HepG2 (cell line): ENCODE measurements around the gene GSK3B. TPM values are rescaled to one million over a fixed set of nuclear protein-coding genes. Genes with fewer than 3 reads are reported as not detected.

ENCODE experiments used
- ATAC-seq: fragments of 200-7000 bp; cut with Tn5 transposase; 3 replicates; pipeline ENCODE4 v1.9.1; 2020; ENCODE audit warnings: mild to moderate bottlenecking, moderate library complexity
- BruUV-seq: library from RNA; stranded (reverse); fragments of 400-500 nt; replicated peaks from 2 replicates; lab custom pipeline; 2021; lab: Mats Ljungman, UMichigan
- CTCF ChIA-PET: fragments of 300-600 bp; formaldehyde crosslinking; extraction: SDS; loops from one replicate; lab custom pipeline; 2021; ENCODE audit warnings: low total read pairs, inconsistent platforms, low intra/inter-chr PET ratio; lab: Yijun Ruan, JAX
- POLR2A ChIA-PET: fragments of 350-600 bp; sonication (Branson Sonifier 250); formaldehyde crosslinking; loops from one replicate; lab custom pipeline; 2020; ENCODE audit warnings: antibody characterized with exemption, inconsistent platforms; lab: Yijun Ruan, JAX
- DNase-seq: peaks from one replicate; pipeline ENCODE4 v3.0.0-alpha.2; 2015; ENCODE audit warnings: low spot score
- FAIRE-seq: peaks from 3 replicates; lab custom pipeline; 2011; peaks lifted over from hg19 to GRCh38; lab: Jason Lieb, UNC
- H2AFZ ChIP-seq: one replicate; pipeline ENCODE4 v1.6.1; 2011; ENCODE audit warnings: low read length, inconsistent platforms
- H3K27ac ChIP-seq: fragments of 300-600 bp; 3 replicates; pipeline ENCODE4 v1.8.0; 2011; ENCODE audit warnings: mixed run types, mild to moderate bottlenecking, mixed read lengths, low read length, inconsistent platforms; ENCODE audit not compliant: insufficient read depth; ENCODE audit errors: extremely low read length
- H3K27me3 ChIP-seq, 2 experiments: fragments of 200-600 bp in 1 of 2; 2 replicates in 1 of 2; 3 replicates in 1 of 2; pipeline versions ENCODE4 v1.6.0 to v1.8.0; 2011; ENCODE audit warnings: low read length in 2 of 2, mild to moderate bottlenecking in 2 of 2, moderate library complexity in 2 of 2, inconsistent platforms in 1 of 2; ENCODE audit not compliant: insufficient read depth in 2 of 2, control insufficient read depth in 1 of 2
- H3K36me3 ChIP-seq, 2 experiments: fragments of 200-600 bp in 1 of 2; replicated peaks in 1 of 2; 2 replicates in 1 of 2; 3 replicates in 1 of 2; pipeline versions ENCODE4 v1.5.1 to v1.8.0; 2011; ENCODE audit warnings: low read length in 2 of 2, inconsistent platforms in 1 of 2; ENCODE audit not compliant: insufficient read depth in 2 of 2, control insufficient read depth in 1 of 2
- H3K4me1 ChIP-seq: 2 replicates; pipeline ENCODE4 v1.5.1; 2012; ENCODE audit warnings: low read length, inconsistent platforms; ENCODE audit not compliant: insufficient read depth
- H3K4me2 ChIP-seq: 2 replicates; pipeline ENCODE4 v1.6.0; 2011; ENCODE audit warnings: low read depth, low read length, inconsistent platforms
- H3K4me3 ChIP-seq, 3 experiments: fragments of 200-600 bp in 1 of 3; sonication (generic), shearing (Covaris generic) in 1 of 3; replicated peaks in 1 of 3; 2 replicates each; pipeline ENCODE4 v1.5.1; 2011 to 2016; ENCODE audit warnings: low read length in 3 of 3, inconsistent platforms in 2 of 3, low read depth in 2 of 3, mild to moderate bottlenecking in 2 of 3, control low read depth in 1 of 3, mixed read lengths in 1 of 3; ENCODE audit not compliant: insufficient read depth in 1 of 3
- H3K79me2 ChIP-seq: one replicate; pipeline ENCODE4 v1.6.1; 2011; ENCODE audit warnings: low read length, inconsistent platforms; ENCODE audit not compliant: insufficient read depth
- H3K9ac ChIP-seq: 2 replicates; pipeline ENCODE4 v1.6.0; 2011; ENCODE audit warnings: mild to moderate bottlenecking, low read depth, low read length, inconsistent platforms; ENCODE audit not compliant: insufficient read depth
- H3K9me3 ChIP-seq: 2 replicates; pipeline ENCODE4 v1.5.1; 2012; ENCODE audit warnings: mild to moderate bottlenecking, low read length
- H4K20me1 ChIP-seq: 2 replicates; pipeline ENCODE4 v1.6.0; 2011; ENCODE audit warnings: inconsistent platforms, mild to moderate bottlenecking, low read length, moderate library complexity; ENCODE audit not compliant: insufficient read depth
- DMAP1 ChIP-seq: IDR thresholded peaks from 2 replicates; pipeline ENCODE4 v1.6.1; 2016
- ELF1 ChIP-seq: sonication (generic); formaldehyde crosslinking; IDR thresholded peaks from 2 replicates; pipeline ENCODE4 v1.4.0; 2020; ENCODE audit warnings: missing genetic modification reagents
- HCFC1 ChIP-seq: fragments of 150-350 bp; IDR thresholded peaks from 2 replicates; pipeline ENCODE4 v1.6.1; 2014; ENCODE audit warnings: low read depth, low read length
- JARID2 ChIP-seq: sonication (generic); formaldehyde crosslinking; IDR thresholded peaks from 2 replicates; pipeline ENCODE4 v1.8.1; 2023; ENCODE audit warnings: missing genetic modification reagents, inconsistent platforms; ENCODE audit not compliant: insufficient replicate concordance
- RFX3 ChIP-seq: IDR thresholded peaks from 2 replicates; pipeline ENCODE4 v1.6.1; 2016; ENCODE audit warnings: missing biosample characterization, missing genetic modification reagents
- RFXANK ChIP-seq: IDR thresholded peaks from 2 replicates; pipeline ENCODE4 v1.6.1; 2016
- ZNF251 ChIP-seq: sonication (generic); formaldehyde crosslinking; IDR thresholded peaks from 2 replicates; pipeline ENCODE4 v1.9.0; 2021; ENCODE audit warnings: mild to moderate bottlenecking, missing genetic modification reagents
- ZNF816 ChIP-seq: sonication (generic); formaldehyde crosslinking; IDR thresholded peaks from 2 replicates; pipeline ENCODE4 v1.8.0; 2022; ENCODE audit warnings: missing genetic modification reagents, mild to moderate bottlenecking, borderline replicate concordance
- WGBS: methylation state at CpG from one replicate; pipeline ENCODE4 v1.1.6; 2017; ENCODE audit warnings: low lambda C conversion rate; 5-methylcytosine and 5-hydroxymethylcytosine counted together
- in situ Hi-C: cut with HindIII; loops from 2 replicates; pipeline ENCODE4 v1.10.0; 2017; ENCODE audit warnings: low pct_unique_long_range_greater_than_20kb; ENCODE audit not compliant: extremely low pct_ligation_motif_present
- intact Hi-C: fragments of 100-400 bp; cut with micrococcal nuclease; formaldehyde crosslinking; loops from one replicate; pipeline ENCODE4 v1.10.0; 2022; ENCODE audit not compliant: unreplicated experiment
- polyA plus RNA-seq, 8 experiments: library from polyadenylated mRNA; depleted of rRNA in 3 of 8; stranded (reverse) in 7 of 8; unstranded in 1 of 8; fragments of >200 nt; fragmentation: Illumina TruSeq in 4 of 8; extraction: Trizol in 4 of 8; gene quantifications; 2 replicates each; pipeline versions ENCODE4 v1.2.1 to v1.2.3, GENCODE V29; 2011 to 2016; ENCODE audit warnings: low read depth in 4 of 8, missing spikeins in 1 of 8, mixed read lengths in 1 of 8; ENCODE audit not compliant: insufficient read depth in 1 of 8
- total RNA-seq, 5 experiments: library from RNA; depleted of rRNA; stranded (reverse); fragments of >200 nt; fragmentation: Illumina TruSeq; extraction: Trizol; gene quantifications; 2 replicates each; pipeline ENCODE4 v1.2.3, GENCODE V29; 2016; ENCODE audit warnings: low read depth in 1 of 5
- TF ChIP-seq, protein P1 (sequence below): sonication (generic); formaldehyde crosslinking; conservative IDR thresholded peaks from 2 replicates; pipeline ENCODE4 v1.4.0; 2020; ENCODE audit warnings: missing genetic modification reagents

Gene GSK3B
- total and polyA plus RNA-seq, 2 of the 13 experiments (the other 11 are each of a cell fraction or from before 2014, with no cell fraction given): 22.3 to 30.1 TPM

DNA sequence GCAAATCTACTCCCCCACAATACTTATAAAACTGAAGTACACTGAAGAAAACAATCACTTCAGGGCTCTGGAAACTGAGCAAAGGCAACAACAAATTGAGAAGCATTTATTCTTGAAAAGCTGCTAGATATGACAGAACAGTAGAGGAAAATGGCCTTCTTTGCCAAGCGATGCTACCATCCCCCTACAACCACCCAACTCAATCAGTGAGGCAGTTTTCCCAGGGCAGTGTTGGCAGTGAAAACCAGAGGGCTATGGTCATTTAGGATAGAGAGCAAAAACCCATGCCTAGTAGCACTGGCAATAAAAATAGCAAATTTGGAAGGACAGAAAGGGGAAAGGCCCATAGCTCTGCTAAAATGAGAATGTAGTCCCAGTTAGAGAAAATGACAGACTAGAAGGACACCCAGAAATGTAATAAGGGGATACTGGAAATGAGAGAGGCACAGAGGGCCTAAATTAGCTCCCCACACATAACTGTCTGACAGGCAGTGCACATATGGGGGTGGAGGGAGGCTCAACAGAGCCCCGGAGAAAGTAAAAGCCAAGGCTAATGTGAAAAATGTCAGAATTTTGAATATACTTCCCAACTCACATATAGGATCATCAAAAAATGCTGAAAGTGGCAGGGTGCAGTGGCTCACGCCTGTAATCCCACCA is 143.5 kb downstream of the GSK3B start:
- no peak for ATAC-seq
- intact Hi-C loops: no loop called here
- CTCF ChIA-PET: no interaction called here
- no peaks in the 10 kb centered on the region for H3K4me1 ChIP-seq
- no peak overlapping the region for H3K9ac ChIP-seq
- no peak for FAIRE-seq
- H3K79me2 ChIP-seq: peaks cover 15% of the 10 kb centered on the region
- POLR2A ChIA-PET: interaction anchor here (1.7 kb wide), 1 partner anchor 144 kb away, joined by 5 read pairs; the partner anchor contains the start of gene GSK3B
- H2AFZ ChIP-seq: no peak overlapping the region
- no peak for DNase-seq
- H3K9me3 ChIP-seq: no peaks in the 10 kb centered on the region
- no peaks in the 10 kb centered on the region for H4K20me1 ChIP-seq
- no TSS peak for BruUV-seq
- no peak overlapping the region for H3K27ac ChIP-seq
- TF ChIP-seq RFXANK (CRISPR knock-in tag) (no peak), RFX3 (no peak), HCFC1 (no peak), ZNF251 (CRISPR knock-in tag) (no peak), ZNF816 (CRISPR knock-in tag) (no peak), JARID2 (CRISPR knock-in tag) (no peak), ELF1 (CRISPR knock-in tag) (no peak), DMAP1 (no peak)
- TF ChIP-seq, protein P1, sequence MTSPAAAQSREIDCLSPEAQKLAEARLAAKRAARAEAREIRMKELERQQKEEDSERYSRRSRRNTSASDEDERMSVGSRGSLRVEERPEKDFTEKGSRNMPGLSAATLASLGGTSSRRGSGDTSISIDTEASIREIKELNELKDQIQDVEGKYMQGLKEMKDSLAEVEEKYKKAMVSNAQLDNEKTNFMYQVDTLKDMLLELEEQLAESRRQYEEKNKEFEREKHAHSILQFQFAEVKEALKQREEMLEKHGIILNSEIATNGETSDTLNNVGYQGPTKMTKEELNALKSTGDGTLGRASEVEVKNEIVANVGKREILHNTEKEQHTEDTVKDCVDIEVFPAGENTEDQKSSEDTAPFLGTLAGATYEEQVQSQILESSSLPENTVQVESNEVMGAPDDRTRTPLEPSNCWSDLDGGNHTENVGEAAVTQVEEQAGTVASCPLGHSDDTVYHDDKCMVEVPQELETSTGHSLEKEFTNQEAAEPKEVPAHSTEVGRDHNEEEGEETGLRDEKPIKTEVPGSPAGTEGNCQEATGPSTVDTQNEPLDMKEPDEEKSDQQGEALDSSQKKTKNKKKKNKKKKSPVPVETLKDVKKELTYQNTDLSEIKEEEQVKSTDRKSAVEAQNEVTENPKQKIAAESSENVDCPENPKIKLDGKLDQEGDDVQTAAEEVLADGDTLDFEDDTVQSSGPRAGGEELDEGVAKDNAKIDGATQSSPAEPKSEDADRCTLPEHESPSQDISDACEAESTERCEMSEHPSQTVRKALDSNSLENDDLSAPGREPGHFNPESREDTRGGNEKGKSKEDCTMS: no peak
- H3K27me3 ChIP-seq: no peaks in the 10 kb centered on the region
- no peak overlapping the region for H3K4me2 ChIP-seq
- in situ Hi-C loops: no loop called here
- WGBS: 96% methylated on average over 3 of the region's 3 CpGs
- no peak overlapping the region for H3K4me3 ChIP-seq
- 0 out of 5 replicates have a peak, but pooled peaks cover 1 to 3% of the 10 kb centered on the region in 2 experiments for H3K36me3 ChIP-seq
